ENCODE measurements around the gene GALNT13.

DNA sequence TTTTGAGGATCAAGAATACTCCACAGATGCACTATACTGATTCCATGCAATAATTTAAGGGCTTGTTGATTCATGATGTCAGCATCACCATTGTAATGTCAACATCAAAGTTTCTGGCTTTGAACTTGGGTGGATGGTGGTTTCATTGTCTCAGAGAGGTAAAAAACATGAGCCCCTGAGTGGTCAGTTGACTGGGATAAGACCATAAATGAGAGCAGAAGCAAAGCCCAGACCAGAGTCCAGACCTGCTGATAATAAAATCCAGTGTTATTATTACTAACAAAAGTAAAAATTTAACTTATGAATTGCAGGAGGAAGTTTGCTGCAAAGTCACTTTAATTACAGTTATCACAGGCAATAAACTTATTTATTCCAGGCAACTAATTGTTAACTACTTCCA, 358.2 kb downstream of the GALNT13 start:
- no peak for TF ChIP-seq POLR2AphosphoS5 (IDR thresholded peaks at IDR 0.05; ENCODE audit: insufficient read depth in 1 of 2, low read depth in 1 of 2)
- no peak for TF ChIP-seq POLR2A (IDR thresholded peaks at IDR 0.05)
